ENCODE measurements around the gene PIGH.

DNA sequence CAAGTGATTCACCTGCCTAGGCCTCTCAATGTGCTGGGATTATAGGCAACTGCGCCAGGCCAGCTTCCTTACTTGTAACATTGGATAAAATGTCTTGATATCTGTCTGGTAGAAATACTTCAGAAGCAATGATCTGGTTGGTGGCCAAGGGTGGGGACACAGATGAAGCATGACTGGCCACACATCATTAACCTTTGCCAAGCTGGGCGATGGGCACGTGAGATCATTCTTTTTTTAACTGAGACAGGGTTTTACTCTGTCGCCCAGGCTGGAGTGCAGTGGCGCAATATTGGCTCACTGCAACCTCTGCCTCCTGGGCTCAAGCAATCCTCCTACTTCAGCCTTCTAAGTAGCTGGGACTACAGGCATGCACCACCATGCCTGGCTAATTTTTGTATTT lies 35.8 kb downstream of the PIGH start:
- TF ChIP-seq POLR2AphosphoS5 (IDR thresholded peaks at IDR 0.05): no peak
- TF ChIP-seq POLR2A (IDR thresholded peaks at IDR 0.05): no peak
